GM12873 (cell line): ENCODE data around the gene ARHGAP1.

Source experiments
- TF ChIP-seq, protein P1 (sequence below): IDR thresholded peaks from 2 replicates; pipeline ENCODE4 v1.5.1; 2012; ENCODE audit warnings: low read depth, mild to moderate bottlenecking, moderate library complexity, low read length, control low read depth; ENCODE audit not compliant: insufficient read depth; ENCODE audit errors: missing control alignments

Gene ARHGAP1

GRCh38 chr11:46697303-46697702 is 3.1 kb downstream of the ARHGAP1 start:
- TF ChIP-seq, protein P1, sequence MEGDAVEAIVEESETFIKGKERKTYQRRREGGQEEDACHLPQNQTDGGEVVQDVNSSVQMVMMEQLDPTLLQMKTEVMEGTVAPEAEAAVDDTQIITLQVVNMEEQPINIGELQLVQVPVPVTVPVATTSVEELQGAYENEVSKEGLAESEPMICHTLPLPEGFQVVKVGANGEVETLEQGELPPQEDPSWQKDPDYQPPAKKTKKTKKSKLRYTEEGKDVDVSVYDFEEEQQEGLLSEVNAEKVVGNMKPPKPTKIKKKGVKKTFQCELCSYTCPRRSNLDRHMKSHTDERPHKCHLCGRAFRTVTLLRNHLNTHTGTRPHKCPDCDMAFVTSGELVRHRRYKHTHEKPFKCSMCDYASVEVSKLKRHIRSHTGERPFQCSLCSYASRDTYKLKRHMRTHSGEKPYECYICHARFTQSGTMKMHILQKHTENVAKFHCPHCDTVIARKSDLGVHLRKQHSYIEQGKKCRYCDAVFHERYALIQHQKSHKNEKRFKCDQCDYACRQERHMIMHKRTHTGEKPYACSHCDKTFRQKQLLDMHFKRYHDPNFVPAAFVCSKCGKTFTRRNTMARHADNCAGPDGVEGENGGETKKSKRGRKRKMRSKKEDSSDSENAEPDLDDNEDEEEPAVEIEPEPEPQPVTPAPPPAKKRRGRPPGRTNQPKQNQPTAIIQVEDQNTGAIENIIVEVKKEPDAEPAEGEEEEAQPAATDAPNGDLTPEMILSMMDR, result no peak

- TF ChIP-seq, protein P1, result no peak
These were observed 4.2 kb downstream of the ARHGAP1 start for GRCh38 chr11:46696212-46696558.

GRCh38 chr11:46695345-46696211 is 4.8 kb downstream of the ARHGAP1 start:
- TF ChIP-seq, protein P1, result no peak

- TF ChIP-seq, protein P1, result no peak
These were observed 5.8 kb downstream of the ARHGAP1 start for GRCh38 chr11:46694607-46695006.

GRCh38 chr11:46694072-46694471 is 6.3 kb downstream of the ARHGAP1 start:
- TF ChIP-seq, protein P1, result no peak

GRCh38 chr11:46693597-46694012 is 6.8 kb downstream of the ARHGAP1 start:
- TF ChIP-seq, protein P1, result no peak

GRCh38 chr11:46692450-46692849 is 8.0 kb downstream of the ARHGAP1 start:
- TF ChIP-seq, protein P1, result no peak
